Uterus (tissue), 4 donors: Measurements from ENCODE around the gene BRSK2. TPM values are rescaled to one million over a fixed set of nuclear protein-coding genes. Genes with fewer than 3 reads are reported as not detected.

Source experiments
- DNase-seq, 2 donors: peaks; one replicate each; pipeline ENCODE4 v3.0.0-alpha.2; 2019 to 2020
- H3K27ac ChIP-seq, 2 donors: fragments of 200-600 bp; sonication (generic); 1 replicate in 1 of 2; 2 replicates in 1 of 2; pipeline ENCODE4 v1.5.1; 2016 to 2018
- H3K27me3 ChIP-seq, 2 donors: fragments of 200-600 bp; sonication (generic); one replicate each; pipeline ENCODE4 v1.5.1; 2018 to 2019; ENCODE audit warnings: control low read depth in 1 of 2
- H3K36me3 ChIP-seq, 2 donors: fragments of 200-600 bp; sonication (generic); one replicate each; pipeline ENCODE4 v1.5.1; 2019; ENCODE audit warnings: control low read depth in 1 of 2
- H3K4me1 ChIP-seq, 2 donors: fragments of 200-600 bp; sonication (generic); one replicate each; pipeline ENCODE4 v1.5.1; 2018 to 2019; ENCODE audit warnings: control low read depth in 1 of 2
- H3K4me3 ChIP-seq, 2 donors: fragments of 200-600 bp; sonication (generic); 1 replicate in 1 of 2; 2 replicates in 1 of 2; pipeline ENCODE4 v1.5.1; 2018 to 2019; ENCODE audit warnings: mild to moderate bottlenecking in 1 of 2
- H3K9me3 ChIP-seq, 2 donors: fragments of 200-600 bp; sonication (generic); one replicate each; pipeline ENCODE4 v1.5.1; 2019; ENCODE audit warnings: control low read depth in 1 of 2
- CTCF ChIP-seq, 4 experiments: fragments of 200-600 bp in 2 of 4; fragments of 450-650 bp in 2 of 4; sonication (generic) in 2 of 4; IDR thresholded peaks; one replicate each; pipeline ENCODE4 v1.5.1; 2016 to 2019; ENCODE audit warnings: antibody characterized with exemption in 4 of 4, mild to moderate bottlenecking in 2 of 4, moderate library complexity in 1 of 4
- POLR2A ChIP-seq, 2 donors: fragments of 450-650 bp; IDR thresholded peaks; one replicate each; pipeline ENCODE4 v1.6.1; 2016; ENCODE audit warnings: antibody characterized with exemption in 2 of 2, mild to moderate bottlenecking in 1 of 2, moderate library complexity in 1 of 2
- intact Hi-C: fragments of 100-400 bp; cut with DNase I; formaldehyde crosslinking; loops from one replicate; pipeline ENCODE4 v1.15.1; 2023; ENCODE audit warnings: low total_unique reads
- total RNA-seq, 4 donors: library from RNA; depleted of rRNA in 3 of 4; stranded (reverse); fragments of >200 nt in 3 of 4; gene quantifications; one replicate each; pipeline versions ENCODE4 v1.1.0 to v1.2.4, GENCODE V29; 2014 to 2023
- donor health status: DM: yes; HTN: yes; CAD: no.

The BRSK2 gene
- total RNA-seq, 4 donors from 2014 or later = 1.5 to 2.2 TPM; not detected in 2

DNA sequence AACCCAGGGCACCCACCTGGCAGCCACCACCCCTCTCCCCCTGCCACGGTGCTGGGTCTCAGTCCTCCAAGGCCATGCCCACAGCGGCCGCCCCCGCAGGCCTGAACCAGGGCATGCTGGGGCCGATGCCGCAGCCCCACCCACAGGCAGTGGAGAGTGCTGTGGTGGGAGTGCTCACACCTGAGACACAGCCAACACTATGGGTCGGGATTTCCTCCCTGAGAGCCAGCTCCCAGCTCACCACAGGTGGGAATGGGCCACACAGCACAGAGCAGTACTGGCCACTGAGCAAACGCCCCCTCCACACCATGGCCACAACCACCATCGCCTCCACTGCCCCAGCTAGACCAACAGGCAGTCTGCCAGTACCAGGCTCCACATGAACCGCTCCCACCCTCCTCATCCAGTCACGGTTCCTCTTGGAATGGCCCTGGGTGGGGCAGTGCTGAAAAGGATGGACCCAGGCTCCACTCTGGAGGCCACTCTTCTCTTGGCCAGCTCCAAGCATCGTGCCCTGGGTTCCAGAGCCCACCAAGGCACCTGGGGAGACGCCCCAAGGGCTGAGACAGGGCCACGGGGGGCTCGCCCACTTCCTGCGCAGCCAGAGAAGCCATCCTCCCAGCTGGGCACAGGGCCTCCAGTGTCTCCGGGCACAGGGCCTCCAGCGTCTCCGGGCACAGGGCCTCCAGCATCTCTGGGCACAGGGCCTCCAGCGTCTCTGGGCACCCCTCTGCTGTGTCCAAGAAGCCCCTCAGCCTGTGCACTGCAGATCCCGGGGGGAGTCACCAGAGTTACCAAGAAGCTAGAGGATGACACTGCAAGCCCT is 82.7 kb downstream of the BRSK2 start:
- H3K4me1 ChIP-seq = no peaks in the 10 kb centered on the region
- H3K9me3 ChIP-seq = no peaks in the 10 kb centered on the region
- no peak overlapping the region for H3K27ac ChIP-seq
- H3K4me3 ChIP-seq = no peak overlapping the region
- H3K36me3 ChIP-seq = no peaks in the 10 kb centered on the region
- H3K27me3 ChIP-seq = no peaks in the 10 kb centered on the region
- intact Hi-C loops = no loop called here
- TF ChIP-seq POLR2A (IDR thresholded peaks at IDR 0.05) = no peak
- TF ChIP-seq CTCF (IDR thresholded peaks at IDR 0.05) = no peak
- DNase-seq = peak; percentile 16

- Histone ChIP-seq H3K9me3 (no peaks in the 10 kb centered on the region), H3K4me1 (no peaks in the 10 kb centered on the region), H3K27me3 (no peaks in the 10 kb centered on the region), H3K4me3 (no peak overlapping the region), H3K36me3 (no peaks in the 10 kb centered on the region), H3K27ac (no peak overlapping the region)
- intact Hi-C loops = no loop called here
- no peak for TF ChIP-seq POLR2A (IDR thresholded peaks at IDR 0.05)
- no peak for TF ChIP-seq CTCF (IDR thresholded peaks at IDR 0.05)
- peak; percentile 8 for DNase-seq
Observed at GRCh38 chr11:1473011-1473628, 83.4 kb downstream of the BRSK2 start.

- Histone ChIP-seq H3K4me3 (no peak overlapping the region), H3K27me3 (no peaks in the 10 kb centered on the region), H3K9me3 (no peaks in the 10 kb centered on the region), H3K4me1 (no peaks in the 10 kb centered on the region), H3K36me3 (no peaks in the 10 kb centered on the region), H3K27ac (no peak overlapping the region)
- DNase-seq = peak in 1 of 2 donors; percentile 12
- intact Hi-C loops = no loop called here
- TF ChIP-seq CTCF (IDR thresholded peaks at IDR 0.05) (no peak), POLR2A (IDR thresholded peaks at IDR 0.05) (no peak)
Observed at GRCh38 chr11:1473786-1474185, 84.1 kb downstream of the BRSK2 start.

DNA sequence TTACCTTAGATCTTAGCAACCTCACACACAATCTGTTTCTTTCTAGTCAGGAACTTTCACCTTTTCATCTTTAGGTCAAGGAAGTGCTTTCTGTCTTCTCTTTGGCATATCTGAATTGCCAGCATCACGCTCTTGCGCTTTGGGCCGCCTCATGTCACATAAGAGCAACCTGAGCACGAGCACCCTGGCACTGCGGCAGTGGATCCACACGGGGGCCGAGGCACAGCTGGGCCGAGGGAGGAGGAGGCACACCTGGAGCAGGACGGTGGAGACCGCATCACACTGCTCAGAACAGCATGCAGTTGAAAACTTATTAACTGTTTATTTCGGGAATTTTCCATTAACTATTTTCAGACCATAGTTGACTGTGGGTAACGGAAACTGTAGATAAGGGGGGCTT is 86.1 kb downstream of the BRSK2 start:
- no peak for DNase-seq
- intact Hi-C loops = no loop called here
- Histone ChIP-seq H3K27me3 (no peaks in the 10 kb centered on the region), H3K36me3 (no peaks in the 10 kb centered on the region), H3K27ac (no peak overlapping the region), H3K4me3 (no peak overlapping the region), H3K9me3 (no peaks in the 10 kb centered on the region), H3K4me1 (peaks cover 0 to 1% of the 10 kb centered on the region in 2 donors)
- no peak for TF ChIP-seq POLR2A (IDR thresholded peaks at IDR 0.05)
- no peak for TF ChIP-seq CTCF (IDR thresholded peaks at IDR 0.05)
